Gastrocnemius medialis (tissue), 4 donors: ENCODE data around the gene WDR5.

ENCODE experiments used
- CTCF ChIP-seq, 5 experiments: fragments of 450-650 bp in 3 of 5; fragments of 200-600 bp in 2 of 5; sonication (generic) in 2 of 5; IDR thresholded peaks in 4 of 5; conservative IDR thresholded peaks in 1 of 5; 1 replicate in 4 of 5; 2 replicates in 1 of 5; pipeline ENCODE4 v1.5.1; 2016 to 2019; ENCODE audit warnings: antibody characterized with exemption in 5 of 5, mild to moderate bottlenecking in 3 of 5, moderate library complexity in 3 of 5
- POLR2A ChIP-seq, 2 donors: fragments of 450-650 bp; IDR thresholded peaks; one replicate each; pipeline ENCODE4 v1.6.1; 2017; ENCODE audit warnings: antibody characterized with exemption in 2 of 2, mild to moderate bottlenecking in 2 of 2, moderate library complexity in 2 of 2

- TF ChIP-seq CTCF (IDR thresholded peaks at IDR 0.05 in 4 of 5, conservative IDR thresholded peaks at IDR 0.05 in 1 of 5) (no peak), POLR2A (IDR thresholded peaks at IDR 0.05) (no peak)
These were observed 22.4 kb downstream of the WDR5 start for GRCh38 chr9:134158242-134158641.
